GM21526 (cell line): ENCODE data around the gene RAD51B.
"Not testable (repeated sequence)": the region's sequence is repeated elsewhere in the genome, so short reads cannot be mapped to it uniquely, and the experiment has no call there.

Source experiments
- ATAC-seq: cut with Tn5 transposase; IDR thresholded peaks from one replicate; pipeline ENCODE4 v1.9.1; 2021; ENCODE audit warnings: moderate library complexity; ENCODE audit not compliant: unreplicated experiment, low FRiP score

The RAD51B gene

GRCh38 chr14:68103853-68104252 is 284.3 kb downstream of the RAD51B start:
- no peak for ATAC-seq

GRCh38 chr14:68104518-68104917 is 284.9 kb downstream of the RAD51B start:
- no peak for ATAC-seq

DNA sequence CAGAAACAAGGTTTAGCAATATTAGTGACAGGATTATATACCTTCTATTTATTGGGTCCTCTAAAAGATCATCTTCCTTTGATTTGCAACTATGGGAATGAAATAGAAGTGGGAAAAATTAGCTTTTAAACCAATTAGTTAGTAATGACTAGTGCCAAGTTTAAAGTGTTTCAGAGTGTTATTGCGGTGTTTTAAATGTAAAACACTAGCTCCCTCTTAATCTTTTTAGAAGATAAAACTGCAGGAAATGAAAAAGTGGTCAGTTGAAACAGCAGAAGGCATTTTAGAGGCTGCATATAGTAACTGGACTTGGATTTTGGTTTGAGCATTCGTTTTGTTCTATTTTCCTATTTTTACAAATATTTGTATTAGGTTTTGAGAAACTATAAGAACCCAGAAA is 286.2 kb downstream of the RAD51B start:
- no peak for ATAC-seq

GRCh38 chr14:68106456-68106855 is 286.9 kb downstream of the RAD51B start:
- no peak for ATAC-seq

GRCh38 chr14:68106905-68107304 is 287.3 kb downstream of the RAD51B start:
- ATAC-seq: no peak

DNA sequence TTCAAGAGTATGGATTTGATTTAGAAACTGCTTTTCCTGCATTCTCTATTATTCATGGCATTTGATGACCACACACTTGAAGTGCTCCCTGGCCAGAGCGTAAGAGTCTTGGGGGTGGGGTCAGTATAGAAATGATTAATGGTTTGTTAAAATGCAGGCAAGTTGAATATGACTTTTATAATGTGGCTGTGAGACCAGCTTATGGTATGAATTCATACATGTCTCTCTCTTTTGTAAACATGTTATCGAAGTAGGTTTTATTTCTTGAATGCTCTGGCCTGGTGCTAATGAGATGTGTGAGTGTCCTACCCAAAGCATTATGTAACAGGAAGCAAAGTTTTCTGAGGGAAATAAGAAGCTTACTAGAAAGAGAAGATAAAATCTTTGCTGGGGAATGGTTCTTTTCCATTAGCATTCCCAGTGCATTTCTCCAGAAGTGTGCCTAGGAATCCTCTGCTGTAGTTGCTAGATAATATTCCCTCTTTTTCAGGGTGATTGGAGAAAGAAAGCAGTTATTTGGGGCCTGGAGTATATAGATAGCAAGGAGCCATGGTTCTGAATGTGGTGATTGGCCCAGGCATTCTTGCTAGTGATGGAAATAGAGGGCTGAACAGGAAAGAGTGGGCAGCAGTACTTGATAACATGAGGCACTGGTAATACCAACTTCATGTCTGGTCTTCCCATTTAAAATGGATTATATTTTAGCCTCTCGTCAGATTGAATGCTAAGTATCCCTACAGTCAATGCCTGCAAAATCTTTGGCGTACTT is 289.7 kb downstream of the RAD51B start:
- ATAC-seq: no peak

GRCh38 chr14:68111097-68111852 is 291.7 kb downstream of the RAD51B start:
- no peak for ATAC-seq

- no peak for ATAC-seq
Measured at GRCh38 chr14:68111853-68112270, 292.3 kb downstream of the RAD51B start.

DNA sequence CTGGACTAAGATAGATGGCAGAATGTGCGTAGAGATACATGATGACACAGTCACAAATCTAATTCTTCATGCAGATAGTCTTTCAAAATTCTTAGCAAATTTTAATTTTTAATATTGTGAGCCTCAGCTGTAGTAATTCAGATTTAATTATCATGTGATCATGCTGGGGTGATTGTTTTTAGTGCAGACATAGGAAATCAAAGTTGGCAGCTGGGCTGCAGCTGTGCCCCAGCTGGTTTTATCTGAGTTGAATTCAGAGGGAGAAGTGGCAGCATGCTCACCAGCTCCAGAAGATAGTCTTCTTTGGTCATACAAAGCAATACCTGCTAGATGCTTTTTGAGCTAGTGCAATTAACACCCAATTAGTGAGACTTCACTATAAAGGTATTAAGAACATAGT is 292.9 kb downstream of the RAD51B start:
- no peak for ATAC-seq

GRCh38 chr14:68113343-68113930 is 293.9 kb downstream of the RAD51B start:
- ATAC-seq: no peak

DNA sequence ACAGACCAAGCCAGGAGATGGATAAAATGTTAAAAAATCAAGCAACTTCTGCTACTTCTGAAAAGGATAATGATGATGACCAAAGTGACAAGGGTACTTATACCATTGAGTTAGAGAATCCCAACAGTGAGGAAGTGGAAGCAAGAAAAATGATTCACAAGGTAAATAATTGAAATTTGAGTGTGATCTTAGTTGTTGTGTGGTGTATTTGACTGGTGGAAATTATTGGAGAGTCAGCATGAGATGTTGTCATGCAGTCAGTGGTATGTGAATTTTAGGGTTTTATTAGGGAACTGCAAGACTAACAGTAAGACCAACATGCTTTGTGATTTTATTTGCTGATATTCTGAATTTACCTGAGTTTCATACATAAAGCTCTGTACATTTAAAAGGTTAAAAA is 296.4 kb downstream of the RAD51B start:
- not testable (repeated sequence) for ATAC-seq

- ATAC-seq: no peak
Measured at GRCh38 chr14:68122651-68123050, 303.1 kb downstream of the RAD51B start.

- ATAC-seq: no peak
Measured at GRCh38 chr14:68124050-68124449, 304.5 kb downstream of the RAD51B start.

GRCh38 chr14:68124979-68125731 is 305.6 kb downstream of the RAD51B start:
- ATAC-seq: no peak

DNA sequence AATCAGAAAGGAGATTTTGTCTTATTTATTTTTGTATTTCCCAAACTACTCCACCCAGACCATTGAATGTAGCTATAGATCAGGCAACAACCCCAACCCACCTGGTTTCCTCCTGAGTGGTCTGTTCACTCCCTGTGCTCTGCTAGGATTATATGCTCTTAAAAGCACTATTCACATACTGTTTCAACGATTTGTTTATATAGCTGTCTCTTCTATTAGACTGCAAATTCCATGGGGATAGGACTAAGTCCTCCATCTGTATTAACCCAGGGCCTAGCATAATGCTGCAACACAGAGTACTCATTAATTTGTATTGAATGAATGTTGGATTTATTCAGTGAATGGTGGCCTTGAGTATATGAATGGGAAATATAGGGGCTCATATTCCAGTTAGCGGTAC is 307.6 kb downstream of the RAD51B start:
- ATAC-seq: no peak

- no peak for ATAC-seq
Measured at GRCh38 chr14:68131907-68132306, 312.3 kb downstream of the RAD51B start.

DNA sequence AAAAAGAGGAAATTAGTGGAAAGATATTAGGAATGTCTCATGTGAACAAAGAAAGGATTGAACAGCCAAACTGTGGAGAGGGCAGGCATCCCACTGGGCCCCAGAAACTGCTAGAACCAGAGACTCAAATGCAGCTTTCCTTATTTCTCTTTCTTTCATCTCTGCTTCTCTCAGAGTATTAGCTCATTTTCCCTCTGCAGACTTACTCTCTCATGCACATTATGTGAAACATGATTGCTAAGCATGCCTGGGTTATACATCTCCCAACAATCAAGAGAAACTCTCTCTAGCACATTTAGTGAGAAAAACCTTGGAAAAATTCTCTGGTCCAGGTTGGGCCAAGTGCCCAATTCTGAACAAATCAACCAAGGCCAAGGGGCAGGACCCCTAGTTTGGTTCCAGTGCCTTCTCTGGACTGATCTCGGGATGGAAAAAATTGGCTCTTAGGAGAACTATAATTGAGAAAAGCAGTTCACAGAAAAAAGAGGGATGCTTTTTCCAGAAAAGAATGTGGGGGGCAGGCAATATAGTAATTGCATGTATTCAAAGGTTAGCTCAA is 313.1 kb downstream of the RAD51B start:
- no peak for ATAC-seq

DNA sequence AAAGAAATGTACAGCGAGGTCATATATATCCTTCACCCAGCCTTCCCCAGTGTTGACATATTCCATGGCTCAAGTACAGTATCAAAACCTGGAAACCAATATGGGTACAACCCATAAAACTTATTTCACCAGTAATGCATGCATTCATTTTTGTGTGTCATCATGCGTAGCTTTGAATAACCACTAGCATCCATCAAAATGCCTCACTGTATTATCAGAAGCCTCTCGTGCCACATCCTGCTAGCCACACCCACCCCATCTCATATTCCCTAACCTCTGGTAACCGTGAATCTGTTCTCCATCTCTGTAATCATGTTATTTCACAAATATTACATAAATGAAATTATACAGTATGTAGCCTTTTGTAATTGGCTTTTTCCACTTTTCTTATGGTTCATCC is 314.3 kb downstream of the RAD51B start:
- no peak for ATAC-seq

DNA sequence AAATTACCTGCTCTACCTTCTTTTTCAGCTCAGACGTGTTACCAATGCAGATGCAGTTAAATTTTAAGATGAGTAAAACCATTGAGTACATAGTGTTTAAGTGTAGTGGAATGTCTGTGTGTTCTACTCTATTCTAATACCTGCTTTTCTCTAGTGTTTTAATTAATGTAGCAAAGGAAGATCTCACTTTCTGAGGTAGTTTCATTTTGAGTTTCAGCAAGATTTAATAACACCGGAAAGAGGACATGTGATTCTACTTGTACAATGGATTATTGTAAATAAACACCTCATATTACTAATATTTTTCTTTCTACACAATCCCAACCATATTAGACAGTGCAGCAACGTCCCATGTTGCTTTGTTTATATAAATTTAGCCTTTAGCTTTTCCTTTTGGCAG is 315.4 kb downstream of the RAD51B start:
- ATAC-seq: no peak

GRCh38 chr14:68135566-68135965 is 316.0 kb downstream of the RAD51B start:
- no peak for ATAC-seq
